ENCODE results near the gene AK2.
"Not testable (repeated sequence)": the region's sequence is repeated elsewhere in the genome, so short reads cannot be mapped to it uniquely, and the experiment has no call there.

The AK2 gene

DNA sequence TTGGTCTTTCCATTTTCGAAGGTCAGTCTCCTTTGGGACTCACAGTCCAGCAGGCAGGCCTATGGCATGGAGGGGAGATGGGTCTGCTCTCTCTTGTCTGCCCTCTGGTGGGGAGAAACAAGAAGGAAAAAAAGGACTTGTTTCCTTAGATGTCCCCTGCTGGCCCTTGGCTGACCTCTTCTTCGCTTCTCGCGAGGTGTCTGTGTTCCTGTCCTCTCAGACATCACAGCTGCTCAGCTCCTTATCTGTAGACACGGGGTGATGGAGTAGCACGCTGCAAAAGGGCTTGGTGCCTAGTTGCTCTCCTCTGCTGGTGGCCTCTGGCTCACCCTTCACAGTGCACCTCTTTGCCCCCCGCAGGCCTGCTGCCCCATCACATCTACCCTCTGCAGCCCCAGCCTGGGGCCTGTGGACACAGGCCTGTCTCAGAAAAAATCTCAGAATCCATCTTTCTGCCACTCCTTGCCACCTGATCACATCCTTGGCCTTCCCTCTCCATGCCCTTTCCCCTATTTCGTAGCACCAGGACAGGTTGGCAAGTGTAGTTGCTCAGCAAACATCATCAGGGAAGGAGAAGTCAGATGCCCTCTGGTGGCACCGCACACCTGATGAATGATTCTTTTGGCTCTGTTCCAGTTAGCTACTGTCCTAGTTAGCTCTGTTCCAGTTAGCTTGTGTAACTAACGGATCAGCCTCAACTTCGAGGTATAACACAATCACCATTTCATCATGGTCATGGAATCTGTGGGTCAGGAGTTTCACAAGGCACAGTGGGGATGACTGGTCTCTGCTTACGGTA lies 18.7 kb upstream of the AK2 start:
- peak in 36 of 58 donors; percentile 2 to 81 (median 24) for DNase-seq

- peak in 1 of 58 donors; percentile 8 for DNase-seq
Observed at GRCh38 chr1:33050221-33051076, 13.8 kb upstream of the AK2 start.

DNA sequence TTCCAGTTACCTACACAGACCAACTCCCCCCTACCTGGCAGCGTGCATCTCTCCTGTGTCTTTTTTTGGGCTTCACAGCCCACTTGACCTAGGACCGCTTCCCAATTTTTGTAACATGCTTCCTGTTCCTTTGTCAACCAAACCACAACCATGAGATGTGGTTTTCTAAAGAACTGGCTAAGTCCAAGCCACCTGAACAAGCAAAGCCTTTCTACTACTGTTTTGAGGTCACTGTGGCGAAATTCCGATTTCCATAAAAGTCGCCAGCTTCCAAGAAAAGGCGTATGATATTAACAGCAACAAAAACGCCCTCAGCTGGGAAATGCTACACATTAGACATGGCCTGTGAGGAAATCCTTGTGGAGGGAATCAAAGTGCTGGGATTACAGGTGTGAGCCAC lies 12.7 kb upstream of the AK2 start:
- no peak for DNase-seq

DNA sequence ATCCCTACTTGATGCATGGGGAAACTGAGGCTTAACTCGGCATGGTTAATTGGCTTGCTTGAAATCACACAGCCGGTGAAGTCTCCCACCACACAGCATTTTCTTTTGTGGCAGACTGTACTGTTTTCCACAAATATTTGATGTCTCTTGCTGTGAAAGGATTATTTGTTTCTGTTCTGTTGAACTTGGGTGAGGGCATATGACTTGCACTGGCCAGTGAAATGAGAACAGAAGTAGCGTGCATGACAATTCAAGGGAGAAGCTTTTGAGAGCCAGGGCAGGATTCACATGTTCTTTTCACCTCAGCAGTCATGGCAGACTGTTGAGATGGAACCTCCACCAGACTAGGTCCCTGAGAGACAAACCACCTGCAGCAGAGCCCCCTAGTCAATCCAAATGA lies 11.7 kb upstream of the AK2 start:
- DNase-seq = peak in 3 of 58 donors; percentile 8 to 46 (median 22)

- DNase-seq = no peak
Observed at GRCh38 chr1:33047839-33048305, 11.2 kb upstream of the AK2 start.

DNA sequence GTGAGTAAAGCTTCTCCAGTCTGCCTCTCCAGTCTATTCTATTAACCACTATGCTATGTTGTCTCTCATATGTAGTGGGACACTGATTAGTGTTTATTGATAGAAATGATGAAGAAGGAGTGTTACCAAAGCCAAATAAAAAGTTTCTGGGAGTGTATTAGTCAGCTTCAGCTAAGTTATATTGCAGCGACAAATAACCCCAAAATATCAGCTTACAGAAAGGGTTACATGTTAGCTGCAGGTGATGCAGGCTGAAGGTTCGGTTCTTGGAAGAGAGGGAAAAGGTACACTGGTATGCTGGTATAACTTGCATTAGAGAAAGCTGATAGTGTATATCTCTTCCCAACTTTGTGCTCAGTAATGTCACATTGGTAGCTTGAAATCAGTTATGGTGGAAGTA lies 10.6 kb upstream of the AK2 start:
- DNase-seq = no peak

DNA sequence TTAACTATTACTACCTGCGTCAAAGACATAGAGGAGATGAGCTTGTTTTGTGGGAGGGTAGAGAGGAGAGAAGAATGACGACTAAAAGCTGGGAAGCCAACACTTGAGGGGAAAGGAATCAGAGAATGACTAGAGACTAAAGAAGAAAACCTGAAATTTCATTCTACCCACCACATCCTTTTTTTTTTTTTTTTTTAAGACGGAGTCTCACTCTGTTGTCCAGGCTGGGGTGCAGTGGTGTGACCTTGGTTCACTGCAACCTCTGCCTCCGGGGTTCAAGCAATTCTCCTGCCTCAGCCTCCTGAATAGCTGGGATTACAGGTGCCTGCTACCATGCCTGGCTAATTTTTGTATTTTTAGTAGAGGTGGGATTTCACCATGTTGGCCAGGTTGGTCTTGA lies 9.6 kb upstream of the AK2 start:
- DNase-seq = not testable (repeated sequence)

- no peak for DNase-seq
Observed at GRCh38 chr1:33045814-33046213, 9.1 kb upstream of the AK2 start.

GRCh38 chr1:33045246-33045645 lies 8.6 kb upstream of the AK2 start:
- peak in 3 of 58 donors; percentile 2 to 16 (median 5) for DNase-seq

GRCh38 chr1:33043267-33044092 lies 6.8 kb upstream of the AK2 start:
- no peak for DNase-seq

DNA sequence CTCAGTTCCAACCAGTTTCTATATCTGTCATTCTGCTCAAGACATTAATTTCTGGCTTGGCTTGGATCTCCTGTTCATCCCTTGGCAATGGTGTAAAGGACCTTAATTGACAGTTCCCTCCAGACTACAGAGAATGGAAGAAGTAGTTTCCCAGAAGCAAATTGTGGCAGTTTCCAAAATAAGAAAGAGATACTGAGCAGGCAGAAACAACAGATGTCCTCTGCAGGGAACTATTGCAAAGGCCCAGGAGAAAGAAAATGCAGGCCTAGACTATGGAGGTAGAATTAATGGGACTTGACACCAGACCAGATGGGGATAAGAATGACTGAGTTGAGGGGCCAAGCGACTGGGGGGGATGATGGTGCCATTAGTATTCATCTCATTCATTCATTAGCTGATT lies 6.1 kb upstream of the AK2 start:
- DNase-seq = peak in 2 of 58 donors; percentile 14 to 20

GRCh38 chr1:33041026-33041425 lies 4.3 kb upstream of the AK2 start:
- DNase-seq = no peak

- DNase-seq = no peak
Observed at GRCh38 chr1:33039840-33040239, 3.2 kb upstream of the AK2 start.

GRCh38 chr1:33036051-33036525 lies 595 bp downstream of the AK2 start:
- DNase-seq = no peak

DNA sequence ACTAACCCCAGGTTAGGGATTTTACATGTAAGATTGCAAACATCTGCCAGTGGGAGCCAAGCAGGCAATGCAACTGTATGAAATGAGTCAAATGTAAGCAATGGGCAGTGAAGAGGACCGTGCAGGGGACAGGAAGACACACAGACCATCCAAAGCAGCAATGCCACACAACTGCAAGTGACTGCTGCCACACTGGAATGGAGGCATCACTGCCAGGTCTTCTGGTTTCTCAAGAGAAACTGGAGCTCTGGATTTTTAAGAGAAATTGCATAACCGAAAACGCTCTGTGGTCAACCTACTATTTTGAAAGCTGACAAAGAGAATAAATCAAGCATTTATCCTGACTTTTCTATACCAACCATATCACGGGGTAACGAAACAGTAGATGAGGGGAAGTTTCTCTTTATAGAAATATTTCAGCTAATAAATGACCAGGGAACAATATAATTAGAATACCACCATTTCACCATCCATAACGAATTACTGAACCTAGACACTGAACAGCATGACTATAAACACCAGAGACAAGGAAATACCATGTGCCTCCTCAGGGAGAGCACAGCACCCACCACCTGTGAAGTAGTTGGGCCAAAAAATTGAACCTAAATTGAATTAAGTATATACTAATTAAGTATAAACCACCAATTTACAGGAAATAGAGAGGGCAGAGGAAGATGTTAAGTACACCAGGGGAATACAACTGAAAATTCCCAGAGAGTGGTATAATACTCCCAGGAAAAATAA lies 4.4 kb downstream of the AK2 start:
- DNase-seq = no peak

- no peak for DNase-seq
Observed at GRCh38 chr1:33031506-33031905, 5.2 kb downstream of the AK2 start.

- no peak for DNase-seq
Observed at GRCh38 chr1:33030575-33030974, 6.1 kb downstream of the AK2 start.

- no peak for DNase-seq
Observed at GRCh38 chr1:33029921-33030320, 6.8 kb downstream of the AK2 start.

- no peak for DNase-seq
Observed at GRCh38 chr1:33029209-33029608, 7.5 kb downstream of the AK2 start.

- no peak for DNase-seq
Observed at GRCh38 chr1:33025761-33026160, 10.9 kb downstream of the AK2 start.

GRCh38 chr1:33025180-33025569 lies 11.5 kb downstream of the AK2 start:
- no peak for DNase-seq

Measured in anterior cingulate cortex (tissue), 58 donors.